ENCODE data around the gene ULK4.
A peak's percentile ranks its signal among the peaks of the same experiment; 100 is the strongest.

The ULK4 gene

DNA sequence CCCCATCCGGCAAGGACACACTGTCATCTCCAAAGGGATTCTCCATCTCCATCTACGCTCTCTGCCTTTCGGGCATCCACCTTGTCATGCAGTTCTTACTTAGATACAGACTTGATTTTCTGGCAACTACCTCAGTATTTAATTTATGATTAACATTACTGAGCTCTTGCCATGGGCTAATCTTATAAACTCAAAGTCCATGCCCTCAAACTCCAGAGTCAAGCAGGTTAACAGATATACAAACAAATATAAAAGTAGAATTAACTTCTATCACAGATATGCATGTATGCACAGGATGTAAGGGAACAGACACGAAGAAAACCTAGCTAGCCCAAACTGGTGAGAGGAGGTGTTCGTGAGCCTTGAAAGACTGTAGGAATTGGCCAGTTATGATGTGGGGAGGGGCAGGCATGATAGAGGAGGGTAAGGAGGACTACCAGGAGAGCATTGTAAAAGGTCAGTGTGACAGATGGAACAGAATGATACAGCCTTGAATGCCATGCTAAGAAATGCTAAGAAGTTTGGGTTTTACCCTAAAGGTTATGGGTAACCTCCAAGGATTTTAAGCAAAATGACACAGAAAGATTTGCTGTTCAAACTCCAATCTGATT lies 334.3 kb downstream of the ULK4 start:
- DNase-seq: no peak

- DNase-seq: no peak
Observed at GRCh38 chr3:41612853-41613252, 349.1 kb downstream of the ULK4 start.

GRCh38 chr3:41611008-41611407 lies 350.9 kb downstream of the ULK4 start:
- DNase-seq: no peak

GRCh38 chr3:41608347-41608746 lies 353.6 kb downstream of the ULK4 start:
- DNase-seq: no peak

DNA sequence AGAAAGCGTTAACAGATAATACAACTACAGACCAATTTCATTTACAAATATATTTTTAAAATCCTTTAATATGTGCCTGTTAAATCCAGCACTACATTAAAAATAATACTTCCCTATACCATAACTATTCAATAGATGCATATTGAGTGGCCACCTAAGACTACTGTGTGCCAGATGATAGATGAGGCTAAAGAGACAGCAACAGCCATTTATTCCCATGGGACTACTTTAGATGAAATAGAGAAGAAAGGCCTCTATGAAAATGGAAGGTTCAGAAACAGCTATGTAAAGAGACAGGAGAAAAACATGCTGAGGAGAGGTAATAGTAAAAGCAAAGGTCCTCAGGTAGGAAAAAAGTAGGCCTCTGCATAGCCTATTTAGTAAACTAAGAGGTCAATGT lies 358.1 kb downstream of the ULK4 start:
- DNase-seq: no peak

DNA sequence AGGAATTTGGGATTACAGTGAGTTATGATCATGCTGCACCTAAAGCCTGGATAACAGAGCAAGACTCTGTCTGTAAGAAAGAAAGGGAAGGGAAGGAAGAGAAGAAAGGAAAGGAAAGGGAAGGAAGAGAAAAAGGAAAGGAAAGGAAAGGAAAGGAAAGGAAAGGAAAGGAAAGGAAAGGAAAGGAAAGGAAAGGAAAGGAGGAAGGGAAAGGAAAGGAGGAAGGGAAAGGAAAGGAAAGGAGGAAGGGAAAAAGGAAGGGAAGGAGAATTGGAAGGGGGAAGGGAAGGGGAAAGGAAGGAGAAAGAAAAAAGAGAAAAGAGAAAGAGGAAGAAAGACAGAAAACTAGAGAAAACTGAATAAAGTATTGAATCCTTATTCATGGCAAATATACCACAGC lies 359.8 kb downstream of the ULK4 start:
- no peak for DNase-seq

DNA sequence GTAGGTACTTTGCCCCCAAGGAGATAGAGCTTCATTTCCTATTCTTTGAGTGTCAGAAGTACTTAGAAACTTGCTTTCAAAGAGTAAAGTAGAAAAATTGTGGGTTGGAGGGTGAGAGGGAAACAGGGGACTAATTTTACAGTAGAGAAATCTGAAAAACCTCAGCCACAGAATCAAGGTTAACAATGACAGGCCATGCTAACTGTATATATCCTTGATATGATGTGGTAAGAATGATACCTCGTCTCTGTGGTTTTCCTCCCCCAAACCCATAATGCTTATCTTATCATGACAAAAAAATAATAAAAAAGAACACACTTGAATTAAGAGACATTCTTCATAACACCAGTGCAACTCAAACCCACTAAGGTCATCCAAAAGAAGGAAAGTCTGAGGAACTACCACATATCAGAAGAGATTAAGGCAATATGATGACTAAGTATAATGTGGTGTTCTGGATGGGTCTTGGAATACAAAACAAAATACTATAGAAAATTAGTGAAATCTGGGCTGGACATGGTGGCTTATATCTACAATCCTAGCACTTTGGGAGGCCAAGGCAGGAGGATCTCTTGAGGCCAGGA lies 360.4 kb downstream of the ULK4 start:
- DNase-seq: no peak

GRCh38 chr3:41600616-41601015 lies 361.3 kb downstream of the ULK4 start:
- no peak for DNase-seq

DNA sequence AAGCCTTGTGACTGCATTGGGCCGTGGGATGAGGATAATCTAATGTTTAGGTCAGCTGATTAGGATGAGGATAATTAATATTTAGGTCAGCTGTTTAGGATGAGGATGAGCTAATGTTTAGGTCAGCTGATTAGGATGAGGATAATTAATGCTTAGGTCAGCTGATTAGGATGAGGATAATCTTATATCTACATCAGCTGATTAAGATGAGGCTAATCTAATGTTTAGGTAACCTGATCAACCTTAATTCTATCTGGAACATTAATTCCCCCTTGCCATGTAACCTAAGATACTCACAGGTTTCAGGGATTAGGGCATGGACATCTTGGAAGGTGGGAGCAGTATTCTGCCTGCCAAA lies 362.8 kb downstream of the ULK4 start:
- DNase-seq: no peak

- DNase-seq: no peak
Observed at GRCh38 chr3:41598402-41599126, 363.3 kb downstream of the ULK4 start.

GRCh38 chr3:41593774-41594173 lies 368.1 kb downstream of the ULK4 start:
- no peak for DNase-seq

- DNase-seq: peak; percentile 25
Observed at GRCh38 chr3:41592753-41593510, 369.0 kb downstream of the ULK4 start.

- no peak for DNase-seq
Observed at GRCh38 chr3:41583014-41583413, 378.9 kb downstream of the ULK4 start.

GRCh38 chr3:41581700-41582099 lies 380.2 kb downstream of the ULK4 start:
- no peak for DNase-seq

- DNase-seq: no peak
Observed at GRCh38 chr3:41580274-41580959, 381.5 kb downstream of the ULK4 start.

DNA sequence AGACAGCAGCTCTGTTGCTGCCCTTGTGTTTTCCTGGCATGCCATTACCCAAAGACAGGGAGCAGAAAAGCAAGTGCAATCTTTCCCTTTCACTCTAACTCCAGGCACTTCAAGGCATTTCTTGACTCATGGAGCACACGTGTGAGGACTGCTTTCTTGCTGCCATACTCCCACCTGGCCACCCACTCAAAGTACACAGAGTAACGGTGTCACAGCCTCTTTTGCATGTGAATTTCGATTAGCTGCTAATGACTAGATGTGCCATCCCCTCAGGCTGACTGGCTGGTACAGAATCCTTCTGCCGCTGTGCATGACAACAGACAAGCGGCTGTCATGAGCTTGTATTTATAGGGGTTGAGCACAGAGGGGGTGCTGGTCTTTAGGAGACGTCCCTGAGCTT lies 382.0 kb downstream of the ULK4 start:
- no peak for DNase-seq

GRCh38 chr3:41578798-41579197 lies 383.1 kb downstream of the ULK4 start:
- no peak for DNase-seq

DNA sequence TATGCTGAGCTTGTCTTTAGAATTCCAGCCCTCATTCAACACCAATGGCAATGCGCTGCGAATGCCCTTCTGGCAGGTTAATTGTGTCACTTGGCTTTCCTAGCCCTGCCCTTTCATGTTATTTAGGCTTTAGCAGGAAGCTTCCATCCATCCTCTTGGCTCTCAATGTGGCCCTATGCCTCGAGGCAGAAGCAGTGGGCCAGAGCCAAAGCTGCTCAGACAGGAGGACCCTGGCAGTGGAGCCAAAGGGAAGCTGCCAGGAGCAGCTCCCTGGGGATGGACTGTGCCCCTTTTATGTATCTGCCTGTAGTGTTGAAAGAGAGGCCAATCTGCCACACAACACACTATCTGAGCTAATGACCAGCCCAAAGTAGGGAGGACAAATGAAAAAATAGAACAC lies 386.2 kb downstream of the ULK4 start:
- no peak for DNase-seq

- no peak for DNase-seq
Observed at GRCh38 chr3:41574900-41575299, 387.0 kb downstream of the ULK4 start.

DNA sequence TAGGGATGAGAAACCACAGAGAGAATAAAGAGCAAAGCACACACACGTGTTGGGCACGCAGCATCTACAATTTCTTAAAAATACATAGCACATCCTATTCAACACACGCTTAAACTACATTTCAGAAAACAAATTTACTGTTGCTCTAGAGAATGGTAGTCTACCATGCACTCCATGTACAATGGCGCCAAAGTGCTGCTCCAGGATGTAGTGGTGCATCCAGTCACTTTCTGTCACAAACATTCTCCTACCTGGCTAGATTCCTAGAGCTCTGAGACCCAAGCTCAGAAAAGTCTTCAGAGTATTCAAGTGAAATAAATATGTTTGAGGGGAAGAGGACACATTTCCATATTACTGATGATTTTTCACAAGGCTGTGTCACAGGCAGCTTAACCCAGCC lies 388.3 kb downstream of the ULK4 start:
- DNase-seq: no peak

GRCh38 chr3:41572092-41572491 lies 389.8 kb downstream of the ULK4 start:
- no peak for DNase-seq

GRCh38 chr3:41569632-41570305 lies 392.1 kb downstream of the ULK4 start:
- no peak for DNase-seq
